Measurements from ENCODE around the gene CCL13. TPM values are rescaled to one million over a fixed set of nuclear protein-coding genes. Genes with fewer than 3 reads are reported as not detected.
"Not testable (repeated sequence)": the region's sequence is repeated elsewhere in the genome, so short reads cannot be mapped to it uniquely, and the experiment has no call there.

CCL13 gene
- total RNA-seq, 1 donor from 2014 or later, result not detected

DNA sequence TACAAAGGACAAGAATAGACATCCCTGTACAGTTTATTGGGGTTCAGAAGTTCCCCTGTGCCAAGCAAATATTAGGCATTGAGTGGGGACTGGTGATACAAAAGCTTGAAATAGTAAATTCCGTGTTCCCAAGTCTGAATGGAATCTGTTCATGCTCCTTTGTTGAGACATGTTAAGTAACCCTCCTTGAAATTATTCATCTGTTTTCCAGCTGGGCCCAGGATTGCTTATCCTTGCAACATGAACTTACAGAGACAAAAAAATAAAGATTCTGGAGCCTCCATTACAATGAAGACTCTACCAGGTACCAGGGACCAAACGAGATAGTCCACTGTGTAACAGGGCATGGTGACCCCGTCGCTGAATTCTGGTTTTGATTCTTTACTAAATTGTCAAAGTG, 43.1 kb upstream of the CCL13 start:
- Mint-ChIP-seq H3K4me1 (ENCODE audit: low read depth) (peaks cover 3% of the 10 kb centered on the region), H3K27me3 (peaks cover 3% of the 10 kb centered on the region), H3K36me3 (ENCODE audit: insufficient read depth) (no peaks in the 10 kb centered on the region), H3K4me3 (ENCODE audit: low read depth) (no peak overlapping the region), H3K27ac (no peak overlapping the region), H3K9me3 (ENCODE audit: low read depth) (no peaks in the 10 kb centered on the region)
- TF ChIP-seq, protein P1, sequence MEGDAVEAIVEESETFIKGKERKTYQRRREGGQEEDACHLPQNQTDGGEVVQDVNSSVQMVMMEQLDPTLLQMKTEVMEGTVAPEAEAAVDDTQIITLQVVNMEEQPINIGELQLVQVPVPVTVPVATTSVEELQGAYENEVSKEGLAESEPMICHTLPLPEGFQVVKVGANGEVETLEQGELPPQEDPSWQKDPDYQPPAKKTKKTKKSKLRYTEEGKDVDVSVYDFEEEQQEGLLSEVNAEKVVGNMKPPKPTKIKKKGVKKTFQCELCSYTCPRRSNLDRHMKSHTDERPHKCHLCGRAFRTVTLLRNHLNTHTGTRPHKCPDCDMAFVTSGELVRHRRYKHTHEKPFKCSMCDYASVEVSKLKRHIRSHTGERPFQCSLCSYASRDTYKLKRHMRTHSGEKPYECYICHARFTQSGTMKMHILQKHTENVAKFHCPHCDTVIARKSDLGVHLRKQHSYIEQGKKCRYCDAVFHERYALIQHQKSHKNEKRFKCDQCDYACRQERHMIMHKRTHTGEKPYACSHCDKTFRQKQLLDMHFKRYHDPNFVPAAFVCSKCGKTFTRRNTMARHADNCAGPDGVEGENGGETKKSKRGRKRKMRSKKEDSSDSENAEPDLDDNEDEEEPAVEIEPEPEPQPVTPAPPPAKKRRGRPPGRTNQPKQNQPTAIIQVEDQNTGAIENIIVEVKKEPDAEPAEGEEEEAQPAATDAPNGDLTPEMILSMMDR (IDR thresholded peaks at IDR 0.05; ENCODE audit: unreplicated experiment), result no peak
- DNase-seq (ENCODE audit: low spot score, unreplicated experiment), result no peak

DNA sequence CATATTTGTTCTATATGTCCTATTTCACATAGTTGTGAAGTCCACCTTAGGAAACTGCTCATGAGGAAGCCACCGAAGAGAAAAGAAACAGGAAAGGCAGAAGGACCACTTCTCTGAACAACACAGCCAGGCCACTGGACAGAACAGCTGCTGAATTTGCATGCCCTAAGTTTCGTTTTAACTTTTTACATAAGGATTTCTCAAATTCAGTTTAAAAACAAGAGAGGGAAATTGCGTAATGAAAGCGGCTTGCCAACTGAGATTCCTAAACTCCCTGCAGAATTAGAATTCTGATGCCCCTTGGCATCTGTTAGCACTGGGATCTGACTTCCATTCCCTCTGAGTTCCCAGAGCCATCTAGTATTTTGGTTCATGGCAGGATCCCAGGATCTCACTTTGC, 42.0 kb upstream of the CCL13 start:
- Mint-ChIP-seq H3K4me1 (ENCODE audit: low read depth) (peaks cover 3% of the 10 kb centered on the region), H3K4me3 (ENCODE audit: low read depth) (no peak overlapping the region), H3K36me3 (ENCODE audit: insufficient read depth) (no peaks in the 10 kb centered on the region), H3K27me3 (peaks cover 3% of the 10 kb centered on the region), H3K9me3 (ENCODE audit: low read depth) (no peaks in the 10 kb centered on the region), H3K27ac (no peak overlapping the region)
- DNase-seq (ENCODE audit: low spot score, unreplicated experiment), result no peak
- TF ChIP-seq, protein P1 (IDR thresholded peaks at IDR 0.05; ENCODE audit: unreplicated experiment), result no peak

GRCh38 chr17:34318474-34318873, 37.8 kb upstream of the CCL13 start:
- Mint-ChIP-seq H3K4me3 (ENCODE audit: low read depth) (no peak overlapping the region), H3K27me3 (peaks cover 3% of the 10 kb centered on the region), H3K36me3 (ENCODE audit: insufficient read depth) (no peaks in the 10 kb centered on the region), H3K9me3 (ENCODE audit: low read depth) (no peaks in the 10 kb centered on the region), H3K4me1 (ENCODE audit: low read depth) (peaks cover 3% of the 10 kb centered on the region), H3K27ac (no peak overlapping the region)
- DNase-seq (ENCODE audit: low spot score, unreplicated experiment), result no peak
- TF ChIP-seq, protein P1 (IDR thresholded peaks at IDR 0.05; ENCODE audit: unreplicated experiment), result no peak

- DNase-seq (ENCODE audit: low spot score, unreplicated experiment), result no peak
- no peaks in the 10 kb centered on the region for H3K9me3 Mint-ChIP-seq (ENCODE audit: low read depth)
- TF ChIP-seq, protein P1 (IDR thresholded peaks at IDR 0.05; ENCODE audit: unreplicated experiment), result no peak
These were observed 37.2 kb upstream of the CCL13 start, which contains the start of gene CCL8 for GRCh38 chr17:34319039-34319483. Gene CCL8 (plus strand): TSS chr17:34319435. CDS start chr17:34319502, 67 bp downstream.

DNA sequence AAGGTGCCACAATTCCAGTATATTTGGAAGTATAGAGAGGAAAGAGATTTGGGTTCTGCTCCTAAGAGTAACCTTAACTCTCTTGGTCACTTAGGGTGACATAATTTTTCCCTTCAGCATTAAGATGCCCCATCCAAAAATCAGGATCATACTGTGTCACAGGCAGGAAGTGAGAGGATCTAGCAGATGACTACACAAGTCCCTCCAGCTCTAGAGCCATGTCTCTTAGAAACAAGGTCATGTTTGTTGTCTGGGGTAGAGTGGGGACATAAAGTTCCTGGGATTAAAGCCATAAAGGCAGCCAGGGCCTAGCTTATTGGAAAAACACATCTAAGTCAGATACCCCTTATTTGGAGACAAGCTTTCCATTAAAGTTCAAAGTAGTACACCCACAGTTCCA, 34.3 kb upstream of the CCL13 start:
- Mint-ChIP-seq H3K27ac (no peak overlapping the region), H3K27me3 (peaks cover 3% of the 10 kb centered on the region), H3K4me1 (ENCODE audit: low read depth) (peaks cover 3% of the 10 kb centered on the region), H3K4me3 (ENCODE audit: low read depth) (no peak overlapping the region), H3K9me3 (ENCODE audit: low read depth) (peaks cover 8% of the 10 kb centered on the region), H3K36me3 (ENCODE audit: insufficient read depth) (no peaks in the 10 kb centered on the region)
- TF ChIP-seq, protein P1 (IDR thresholded peaks at IDR 0.05; ENCODE audit: unreplicated experiment), result no peak
- no peak for DNase-seq (ENCODE audit: low spot score, unreplicated experiment)

More at GRCh38 chr17:34319039-34319483, 37.2 kb upstream of the CCL13 start, which contains the start of gene CCL8:
- peaks cover 2% of the 10 kb centered on the region for H3K27me3 Mint-ChIP-seq
- H3K36me3 Mint-ChIP-seq (ENCODE audit: insufficient read depth), result no peaks in the 10 kb centered on the region
- H3K4me3 Mint-ChIP-seq (ENCODE audit: low read depth), result no peak within 1 kb of the TSS
- H3K4me1 Mint-ChIP-seq (ENCODE audit: low read depth), result peaks cover 3% of the 10 kb centered on the region
- H3K27ac Mint-ChIP-seq, result no peak within 1 kb of the TSS

GRCh38 chr17:34327580-34327979, 28.7 kb upstream of the CCL13 start:
- not testable (repeated sequence) for H3K4me3 Mint-ChIP-seq (ENCODE audit: low read depth); H3K27ac Mint-ChIP-seq; H3K27me3 Mint-ChIP-seq; H3K36me3 Mint-ChIP-seq (ENCODE audit: insufficient read depth); H3K9me3 Mint-ChIP-seq (ENCODE audit: low read depth); DNase-seq (ENCODE audit: low spot score, unreplicated experiment)
- peaks cover 13% of the 10 kb centered on the region for H3K4me1 Mint-ChIP-seq (ENCODE audit: low read depth)

Measured in progenitor cell of endocrine pancreas (in vitro differentiated cells).